GM12864 (cell line): ENCODE measurements around the gene LUC7L3.
"Not testable (repeated sequence)": the region's sequence is repeated elsewhere in the genome, so short reads cannot be mapped to it uniquely, and the experiment has no call there.

ENCODE experiments used
- DNase-seq: peaks from one replicate; pipeline ENCODE4 v3.0.0-alpha.2; 2011; ENCODE audit warnings: low read depth
- H3K4me3 ChIP-seq: 2 replicates; pipeline ENCODE4 v1.5.1; 2011; ENCODE audit warnings: mild to moderate bottlenecking, low read depth, low read length, control low read depth
- TF ChIP-seq, protein P1 (sequence below): IDR thresholded peaks from 2 replicates; pipeline ENCODE4 v1.5.1; 2011; ENCODE audit warnings: low read depth, mild to moderate bottlenecking, moderate library complexity, low read length, control low read depth, inconsistent platforms; ENCODE audit errors: missing control alignments

LUC7L3 gene

DNA sequence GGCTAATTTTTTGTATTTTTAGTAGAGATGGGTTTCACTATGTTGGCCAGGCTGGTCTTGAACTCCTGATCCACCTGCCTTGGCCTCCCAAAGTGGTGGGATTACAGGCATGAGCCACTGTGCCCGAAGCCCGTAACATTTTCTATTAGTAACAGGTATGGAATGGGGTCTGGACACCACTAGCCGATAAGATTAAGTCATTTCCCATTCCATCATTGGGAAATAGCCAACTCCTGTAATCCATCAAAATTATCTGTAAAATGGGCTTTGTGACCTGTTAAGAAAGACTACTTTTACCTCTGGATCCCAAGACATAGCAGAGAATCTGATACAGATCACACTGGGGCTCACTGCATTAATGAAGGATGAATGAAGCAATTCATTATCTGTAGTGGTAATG, 3.9 kb upstream of the LUC7L3 start:
- TF ChIP-seq, protein P1, sequence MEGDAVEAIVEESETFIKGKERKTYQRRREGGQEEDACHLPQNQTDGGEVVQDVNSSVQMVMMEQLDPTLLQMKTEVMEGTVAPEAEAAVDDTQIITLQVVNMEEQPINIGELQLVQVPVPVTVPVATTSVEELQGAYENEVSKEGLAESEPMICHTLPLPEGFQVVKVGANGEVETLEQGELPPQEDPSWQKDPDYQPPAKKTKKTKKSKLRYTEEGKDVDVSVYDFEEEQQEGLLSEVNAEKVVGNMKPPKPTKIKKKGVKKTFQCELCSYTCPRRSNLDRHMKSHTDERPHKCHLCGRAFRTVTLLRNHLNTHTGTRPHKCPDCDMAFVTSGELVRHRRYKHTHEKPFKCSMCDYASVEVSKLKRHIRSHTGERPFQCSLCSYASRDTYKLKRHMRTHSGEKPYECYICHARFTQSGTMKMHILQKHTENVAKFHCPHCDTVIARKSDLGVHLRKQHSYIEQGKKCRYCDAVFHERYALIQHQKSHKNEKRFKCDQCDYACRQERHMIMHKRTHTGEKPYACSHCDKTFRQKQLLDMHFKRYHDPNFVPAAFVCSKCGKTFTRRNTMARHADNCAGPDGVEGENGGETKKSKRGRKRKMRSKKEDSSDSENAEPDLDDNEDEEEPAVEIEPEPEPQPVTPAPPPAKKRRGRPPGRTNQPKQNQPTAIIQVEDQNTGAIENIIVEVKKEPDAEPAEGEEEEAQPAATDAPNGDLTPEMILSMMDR = no peak
- no peak for DNase-seq
- H3K4me3 ChIP-seq = no peak overlapping the region

GRCh38 chr17:50719924-50720794, 756 bp downstream of the LUC7L3 start:
- TF ChIP-seq, protein P1 = no peak
- no peak for DNase-seq
- peak overlapping the region; percentile 94 for H3K4me3 ChIP-seq

- H3K4me3 ChIP-seq = peak overlapping the region; percentile 94
- DNase-seq = no peak
- TF ChIP-seq, protein P1 = no peak
Measured at GRCh38 chr17:50721194-50722010, 2.0 kb downstream of the LUC7L3 start.

- no peak overlapping the region for H3K4me3 ChIP-seq
- no peak for DNase-seq
- TF ChIP-seq, protein P1 = no peak
Measured at GRCh38 chr17:50722746-50723145, 3.3 kb downstream of the LUC7L3 start.

DNA sequence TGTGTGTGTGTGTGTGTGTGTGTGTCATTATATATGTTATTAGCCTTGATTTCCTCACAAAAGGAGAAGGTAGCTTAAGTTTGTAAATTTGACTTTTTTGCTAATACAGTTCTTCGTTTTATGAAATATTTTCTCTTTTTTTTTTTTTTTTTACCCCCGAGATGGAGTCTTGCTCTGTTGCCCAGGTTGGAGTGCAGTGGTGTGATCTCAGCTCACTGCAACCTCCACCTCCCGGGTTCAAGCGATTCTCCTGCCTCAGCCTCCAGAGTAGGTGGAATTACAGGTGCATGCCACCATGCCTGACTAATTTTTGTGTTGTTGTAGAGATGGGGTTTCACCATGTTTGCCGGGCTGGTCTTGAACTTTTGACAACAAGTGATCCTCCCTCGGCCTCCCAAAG, 5.2 kb downstream of the LUC7L3 start:
- DNase-seq, H3K4me3 ChIP-seq: not testable (repeated sequence)

GRCh38 chr17:50725769-50726655, 6.6 kb downstream of the LUC7L3 start:
- TF ChIP-seq, protein P1 = no peak
- H3K4me3 ChIP-seq = no peak overlapping the region
- no peak for DNase-seq

DNA sequence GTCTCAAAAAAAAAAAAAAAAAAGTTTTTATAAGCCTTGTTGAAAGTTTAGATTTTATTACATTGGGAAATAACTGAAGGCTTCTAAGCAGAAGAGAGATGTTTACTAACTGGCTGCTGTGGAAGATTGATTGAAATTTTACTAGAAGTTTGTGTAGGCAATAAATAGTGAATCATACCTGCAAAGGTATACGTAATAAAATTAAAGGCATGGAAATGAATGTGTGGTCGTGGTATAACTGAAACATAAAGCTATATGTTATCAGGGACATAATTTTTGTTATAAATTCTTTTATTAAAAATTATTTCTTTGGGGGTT, 8.7 kb downstream of the LUC7L3 start:
- no peak overlapping the region for H3K4me3 ChIP-seq
- TF ChIP-seq, protein P1 = no peak
- DNase-seq = no peak
